GM18511 (cell line): ENCODE results near the gene ZNF573.

Experiments used
- ATAC-seq: cut with Tn5 transposase; IDR thresholded peaks from one replicate; pipeline ENCODE4 v1.9.1; 2021; ENCODE audit warnings: mild to moderate bottlenecking, moderate library complexity; ENCODE audit not compliant: unreplicated experiment

Gene ZNF573

GRCh38 chr19:37695144-37695899 is 84.1 kb downstream of the ZNF573 start:
- ATAC-seq, result no peak

GRCh38 chr19:37692956-37693620 is 86.3 kb downstream of the ZNF573 start:
- no peak for ATAC-seq

- no peak for ATAC-seq
Measured at GRCh38 chr19:37691881-37692504, 87.4 kb downstream of the ZNF573 start.
